B cell (primary cell): ENCODE data around the gene DLG3. TPM values are rescaled to one million over a fixed set of nuclear protein-coding genes. Genes with fewer than 3 reads are reported as not detected.

ENCODE experiments used
- ATAC-seq: fragments of 200-7000 bp; cut with Tn5 transposase; one replicate; pipeline ENCODE4 v1.10.0; 2021; ENCODE audit warnings: low read depth, mild to moderate bottlenecking, moderate number of reproducible peaks, moderate library complexity
- CTCF ChIA-PET: fragments of 350-600 bp; sonication (Branson Sonifier 250); formaldehyde crosslinking; loops from one replicate; lab custom pipeline; 2021; ENCODE audit warnings: antibody characterized with exemption, inconsistent platforms; lab: Charles Lee
- POLR2A ChIA-PET: fragments of 350-600 bp; sonication (Branson Sonifier 250); formaldehyde crosslinking; loops from one replicate; lab custom pipeline; 2021; ENCODE audit warnings: antibody characterized with exemption; lab: Charles Lee
- DNase-seq: peaks from one replicate; pipeline ENCODE4 v3.0.0; 2013
- H2AFZ ChIP-seq: 2 replicates; pipeline ENCODE4 v1.6.1; 2012; ENCODE audit warnings: mild to moderate bottlenecking, low read depth, low read length; ENCODE audit not compliant: insufficient read depth, poor library complexity, severe bottlenecking
- H3K27ac ChIP-seq, 2 donors: 1 replicate in 1 of 2; 2 replicates in 1 of 2; pipeline ENCODE4 v1.5.1; 2012 to 2013; ENCODE audit warnings: low read length in 2 of 2, mild to moderate bottlenecking in 2 of 2, moderate library complexity in 1 of 2
- H3K27me3 ChIP-seq, 4 experiments: fragments of 200-600 bp in 1 of 4; sonication (generic) in 1 of 4; replicated peaks in 1 of 4; 1 replicate in 2 of 4; 2 replicates in 2 of 4; pipeline versions ENCODE4 v1.6.1 to v1.7.0; 2013 to 2016; ENCODE audit warnings: low read length in 3 of 4, mild to moderate bottlenecking in 2 of 4, mixed read lengths in 1 of 4, moderate library complexity in 1 of 4; ENCODE audit not compliant: insufficient read depth in 4 of 4, control insufficient read depth in 3 of 4; ENCODE audit errors: control extremely low read depth in 1 of 4
- H3K36me3 ChIP-seq, 2 experiments: replicated peaks in 1 of 2; 1 replicate in 1 of 2; 2 replicates in 1 of 2; pipeline versions ENCODE4 v1.6.1 to v1.7.1; 2013; ENCODE audit warnings: low read length in 1 of 2; ENCODE audit not compliant: insufficient read depth in 2 of 2, control insufficient read depth in 1 of 2; ENCODE audit errors: control extremely low read depth in 1 of 2, extremely low read depth in 1 of 2
- H3K4me1 ChIP-seq, 2 donors: fragments of 200-600 bp in 1 of 2; sonication (generic) in 1 of 2; 1 replicate in 1 of 2; 2 replicates in 1 of 2; pipeline versions ENCODE4 v1.5.1 to v1.6.1; 2013 to 2017; ENCODE audit warnings: low read length in 2 of 2; ENCODE audit not compliant: control insufficient read depth in 2 of 2, insufficient read depth in 2 of 2
- H3K4me2 ChIP-seq: replicated peaks from 2 replicates; pipeline ENCODE3; 2012; ENCODE audit warnings: mild to moderate bottlenecking, low read depth, low read length; ENCODE audit not compliant: poor library complexity, severe bottlenecking
- H3K4me3 ChIP-seq, 5 experiments: fragments of 200-600 bp in 1 of 5; sonication (generic) in 1 of 5; 1 replicate in 3 of 5; 2 replicates in 2 of 5; pipeline versions ENCODE4 v1.5.1 to v1.7.0; 2011 to 2016; ENCODE audit warnings: low read length in 4 of 5, mild to moderate bottlenecking in 4 of 5, low read depth in 2 of 5, control low read depth in 1 of 5, moderate library complexity in 1 of 5; ENCODE audit not compliant: insufficient read depth in 1 of 5; ENCODE audit errors: control extremely low read depth in 1 of 5, extremely low read depth in 1 of 5
- H3K79me2 ChIP-seq: fragments of 200-600 bp; sonication (generic); one replicate; pipeline ENCODE4 v1.6.0; 2016; ENCODE audit warnings: low read length; ENCODE audit not compliant: control insufficient read depth, insufficient read depth
- H3K9ac ChIP-seq: fragments of 200-600 bp; sonication (generic); 2 replicates; pipeline ENCODE4 v1.6.1; 2017; ENCODE audit warnings: mild to moderate bottlenecking, low read length, moderate library complexity
- H3K9me3 ChIP-seq, 3 donors: one replicate each; pipeline versions ENCODE4 v1.6.1 to v1.7.1; 2013; ENCODE audit warnings: low read length in 2 of 3; ENCODE audit not compliant: control insufficient read depth in 2 of 3, insufficient read depth in 1 of 3; ENCODE audit errors: control extremely low read depth in 1 of 3
- H4K20me1 ChIP-seq: 2 replicates; pipeline ENCODE4 v1.6.0; 2012; ENCODE audit warnings: mild to moderate bottlenecking, low read length; ENCODE audit not compliant: insufficient read depth, control insufficient read depth, poor library complexity, severe bottlenecking
- H3K27ac Mint-ChIP-seq: one replicate; pipeline ENCODE4 v1.8.0; 2021; ENCODE audit warnings: mixed read lengths
- H3K27me3 Mint-ChIP-seq: one replicate; pipeline ENCODE4 v1.8.0; 2021; ENCODE audit warnings: mixed read lengths
- H3K4me1 Mint-ChIP-seq: one replicate; pipeline ENCODE4 v1.8.0; 2021; ENCODE audit warnings: mixed read lengths
- H3K4me3 Mint-ChIP-seq: one replicate; pipeline ENCODE4 v1.8.0; 2021; ENCODE audit warnings: mixed read lengths
- H3K9me3 Mint-ChIP-seq: one replicate; pipeline ENCODE4 v1.8.0; 2022; ENCODE audit warnings: mixed read lengths; ENCODE audit not compliant: insufficient read depth
- EZH2 ChIP-seq: IDR thresholded peaks from 2 replicates; pipeline ENCODE4 v1.6.1; 2012; ENCODE audit warnings: borderline replicate concordance, low read depth, mild to moderate bottlenecking, moderate library complexity, low read length; ENCODE audit not compliant: insufficient read depth, poor library complexity, severe bottlenecking
- WGBS: methylation state at CpG from one replicate; pipeline ENCODE4 v1.1.5; 2013; ENCODE audit warnings: missing lambda C conversion rate; ENCODE audit not compliant: insufficient coverage; 5-methylcytosine and 5-hydroxymethylcytosine counted together
- intact Hi-C: fragments of 100-400 bp; cut with micrococcal nuclease; formaldehyde crosslinking; loops from one replicate; pipeline ENCODE4 v1.10.0; 2022
- polyA plus RNA-seq: library from polyadenylated mRNA; depleted of rRNA; stranded (reverse); fragments of >200 nt; gene quantifications from 2 replicates; pipeline ENCODE4 v1.2.3, GENCODE V29; 2012
- total RNA-seq, 2 donors: library from RNA; stranded (reverse); fragments of 120-200 nt in 1 of 2; gene quantifications; 1 replicate in 1 of 2; 2 replicates in 1 of 2; pipeline versions ENCODE4 v1.2.3 to v1.2.4, GENCODE V29; 2013 to 2022
- TF ChIP-seq, protein P1 (sequence below): fragments of 200-600 bp; IDR thresholded peaks from one replicate; pipeline ENCODE4 v1.8.0; 2022; ENCODE audit warnings: antibody characterized with exemption, mild to moderate bottlenecking

The DLG3 gene
- total and polyA plus RNA-seq, 2 donors (not counting 1 experiment from before 2014, with no cell fraction given) = 1.5 to 6.9 TPM

DNA sequence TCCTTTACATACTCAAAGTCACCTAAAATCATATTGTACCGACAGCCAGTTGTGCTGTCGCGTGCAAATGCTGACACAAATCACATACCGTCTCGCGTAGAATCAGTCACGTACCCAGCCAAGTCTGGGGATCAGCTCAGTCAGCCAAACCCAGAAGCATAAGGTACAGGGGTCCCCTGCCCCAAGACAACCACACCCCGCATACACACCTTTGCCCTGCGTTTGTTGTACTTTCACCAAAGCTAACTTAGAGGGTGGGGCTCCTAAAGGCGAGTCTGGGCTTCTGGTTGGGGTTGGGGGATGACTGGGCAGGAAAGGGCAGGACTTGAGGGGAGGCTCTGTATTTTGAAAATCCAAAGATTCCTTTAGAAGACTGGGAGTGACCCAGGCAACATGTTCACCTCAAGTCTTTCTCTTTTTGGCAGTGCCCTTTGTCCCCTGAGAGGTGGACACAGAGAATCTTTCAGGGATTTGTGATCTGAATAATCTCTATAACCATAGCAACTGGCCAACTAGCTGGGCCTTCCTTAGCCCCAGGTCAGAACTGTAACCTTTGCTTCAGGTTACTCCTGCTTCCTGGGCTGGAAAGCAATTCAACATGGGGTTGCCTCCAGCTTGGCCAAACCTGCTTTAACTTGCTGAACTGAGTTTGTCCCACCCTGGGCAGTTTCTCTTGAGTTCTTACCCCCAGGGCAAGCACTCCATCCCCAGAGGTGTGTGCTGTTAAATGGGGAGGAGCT, 20.5 kb upstream of the DLG3 start:
- TF ChIP-seq, protein P1, sequence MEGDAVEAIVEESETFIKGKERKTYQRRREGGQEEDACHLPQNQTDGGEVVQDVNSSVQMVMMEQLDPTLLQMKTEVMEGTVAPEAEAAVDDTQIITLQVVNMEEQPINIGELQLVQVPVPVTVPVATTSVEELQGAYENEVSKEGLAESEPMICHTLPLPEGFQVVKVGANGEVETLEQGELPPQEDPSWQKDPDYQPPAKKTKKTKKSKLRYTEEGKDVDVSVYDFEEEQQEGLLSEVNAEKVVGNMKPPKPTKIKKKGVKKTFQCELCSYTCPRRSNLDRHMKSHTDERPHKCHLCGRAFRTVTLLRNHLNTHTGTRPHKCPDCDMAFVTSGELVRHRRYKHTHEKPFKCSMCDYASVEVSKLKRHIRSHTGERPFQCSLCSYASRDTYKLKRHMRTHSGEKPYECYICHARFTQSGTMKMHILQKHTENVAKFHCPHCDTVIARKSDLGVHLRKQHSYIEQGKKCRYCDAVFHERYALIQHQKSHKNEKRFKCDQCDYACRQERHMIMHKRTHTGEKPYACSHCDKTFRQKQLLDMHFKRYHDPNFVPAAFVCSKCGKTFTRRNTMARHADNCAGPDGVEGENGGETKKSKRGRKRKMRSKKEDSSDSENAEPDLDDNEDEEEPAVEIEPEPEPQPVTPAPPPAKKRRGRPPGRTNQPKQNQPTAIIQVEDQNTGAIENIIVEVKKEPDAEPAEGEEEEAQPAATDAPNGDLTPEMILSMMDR = no peak
- TF ChIP-seq EZH2 = no peak
- 93% methylated on average over 6 of the region's 10 CpGs for WGBS
- intact Hi-C loops = no loop called here
- Mint-ChIP-seq H3K9me3 (no peaks in the 10 kb centered on the region), H3K27me3 (no peaks in the 10 kb centered on the region), H3K27ac (no peak overlapping the region), H3K4me1 (no peaks in the 10 kb centered on the region), H3K4me3 (no peak overlapping the region)
- H3K27me3 ChIP-seq = no peaks in the 10 kb centered on the region
- H2AFZ ChIP-seq = no peak overlapping the region
- no peak overlapping the region for H3K4me2 ChIP-seq
- H3K79me2 ChIP-seq = no peaks in the 10 kb centered on the region
- ATAC-seq (no peak), DNase-seq (no peak)
- CTCF ChIA-PET = interaction anchor here (1.2 to 1.7 kb wide), 2 partner anchors 9 to 12 kb away, joined by 4 read pairs; no protein-coding TSS in a partner anchor
- H3K27ac ChIP-seq = no peak overlapping the region
- no peaks in the 10 kb centered on the region for H3K4me1 ChIP-seq
- H3K36me3 ChIP-seq = no peaks in the 10 kb centered on the region
- POLR2A ChIA-PET = no interaction called here
- no peak overlapping the region for H3K4me3 ChIP-seq
- no peaks in the 10 kb centered on the region for H3K9me3 ChIP-seq
- no peaks in the 10 kb centered on the region for H4K20me1 ChIP-seq
- H3K9ac ChIP-seq = no peak overlapping the region

DNA sequence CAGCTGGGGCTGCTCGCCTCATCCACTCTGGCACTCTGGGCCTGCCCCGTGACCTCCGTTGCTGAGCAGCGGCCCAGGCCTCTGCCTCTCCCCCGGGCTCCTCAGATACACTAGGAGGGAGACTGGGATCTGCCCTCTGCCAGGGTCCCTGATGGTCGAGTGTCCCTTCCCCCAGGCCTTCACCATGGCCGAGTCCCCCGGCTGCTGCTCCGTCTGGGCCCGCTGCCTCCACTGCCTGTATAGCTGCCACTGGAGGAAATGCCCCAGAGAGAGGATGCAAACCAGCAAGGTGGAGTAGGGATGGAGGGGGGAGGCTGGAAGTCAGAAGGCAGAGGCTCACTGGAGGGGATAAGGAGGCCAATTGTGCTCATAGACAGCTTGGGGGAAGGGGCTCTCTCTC, 19.8 kb upstream of the DLG3 start:
- ChIA-PET CTCF (no interaction called here), POLR2A (no interaction called here)
- WGBS = 93% methylated on average over 2 of the region's 10 CpGs
- intact Hi-C loops = no loop called here
- H3K27ac ChIP-seq = no peak overlapping the region
- no peak overlapping the region for H3K4me2 ChIP-seq
- Mint-ChIP-seq H3K27me3 (no peaks in the 10 kb centered on the region), H3K27ac (no peak overlapping the region), H3K9me3 (no peaks in the 10 kb centered on the region), H3K4me3 (no peak overlapping the region), H3K4me1 (no peaks in the 10 kb centered on the region)
- TF ChIP-seq, protein P1 = no peak
- H3K4me1 ChIP-seq = no peaks in the 10 kb centered on the region
- no peak overlapping the region for H3K9ac ChIP-seq
- no peaks in the 10 kb centered on the region for H3K9me3 ChIP-seq
- no peak for DNase-seq
- H3K79me2 ChIP-seq = no peaks in the 10 kb centered on the region
- H3K27me3 ChIP-seq = no peaks in the 10 kb centered on the region
- no peak overlapping the region for H2AFZ ChIP-seq
- no peaks in the 10 kb centered on the region for H3K36me3 ChIP-seq
- no peak for ATAC-seq
- no peaks in the 10 kb centered on the region for H4K20me1 ChIP-seq
- H3K4me3 ChIP-seq = no peak overlapping the region
